Dedifferentiated amniotic fluid mesenchymal stem cell (primary cell): ENCODE data around the gene PCSK5.
A peak's percentile ranks its signal among the peaks of the same experiment; 100 is the strongest.
"Not testable (repeated sequence)": the region's sequence is repeated elsewhere in the genome, so short reads cannot be mapped to it uniquely, and the experiment has no call there.

ENCODE experiments used
- DNase-seq: peaks from one replicate; pipeline ENCODE4 v3.0.0-alpha.2; 2016; ENCODE audit errors: extremely low spot score

Gene PCSK5

GRCh38 chr9:75890472-75891276 lies at the start of gene PCSK5:
TSS of gene PCSK5 (plus strand) at chr9:75890673. CDS start at chr9:75891182, 509 bp downstream.
- peak; percentile 93 for DNase-seq

GRCh38 chr9:75844321-75844720 lies 46.2 kb upstream of the PCSK5 start:
- no peak for DNase-seq

GRCh38 chr9:75845806-75846205 lies 44.7 kb upstream of the PCSK5 start:
- no peak for DNase-seq

DNA sequence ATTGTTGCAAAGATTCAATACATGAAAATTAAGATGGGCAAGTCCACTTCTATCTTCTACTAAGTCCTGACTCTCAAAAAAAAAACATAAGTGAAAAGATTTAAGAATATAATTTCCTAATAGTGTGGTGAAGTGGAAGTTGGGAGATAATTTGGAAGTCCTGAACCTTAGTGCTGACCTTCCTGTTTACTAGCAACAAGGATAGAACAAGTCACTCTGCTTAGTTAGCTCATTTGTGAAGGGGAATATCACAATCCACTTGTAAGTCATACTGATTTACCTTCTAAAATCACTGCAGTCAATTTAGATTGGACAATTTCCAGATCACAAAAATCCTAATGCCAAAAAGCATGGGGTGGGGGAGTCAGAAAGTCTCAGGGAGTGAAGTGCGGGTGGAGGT lies 43.4 kb upstream of the PCSK5 start:
- DNase-seq, result no peak

- DNase-seq, result no peak
Observed at GRCh38 chr9:75850459-75851200, 39.8 kb upstream of the PCSK5 start.

DNA sequence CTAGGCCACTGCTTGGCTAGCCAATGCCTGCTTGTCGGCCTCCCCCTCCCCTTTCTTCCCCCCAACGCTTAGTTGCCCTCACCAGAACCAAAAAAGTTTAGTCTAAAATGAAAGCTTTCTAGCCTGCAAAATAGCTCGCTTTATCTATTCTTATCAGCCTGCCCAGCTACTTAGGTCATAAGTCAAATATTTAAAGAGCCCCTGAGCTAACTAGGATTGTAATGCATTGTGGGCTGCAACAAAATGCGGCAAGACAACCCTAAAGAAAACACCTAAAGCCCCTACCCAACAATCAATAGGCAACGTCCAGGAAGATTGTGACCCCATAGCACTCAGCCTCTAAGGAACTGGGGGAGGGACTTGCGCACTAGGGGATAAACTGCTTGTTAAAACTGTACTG lies 38.6 kb upstream of the PCSK5 start:
- no peak for DNase-seq

GRCh38 chr9:75852746-75853145 lies 37.7 kb upstream of the PCSK5 start:
- DNase-seq, result no peak

GRCh38 chr9:75855509-75855908 lies 35.0 kb upstream of the PCSK5 start:
- no peak for DNase-seq

- no peak for DNase-seq
Observed at GRCh38 chr9:75858497-75859092, 31.9 kb upstream of the PCSK5 start.

DNA sequence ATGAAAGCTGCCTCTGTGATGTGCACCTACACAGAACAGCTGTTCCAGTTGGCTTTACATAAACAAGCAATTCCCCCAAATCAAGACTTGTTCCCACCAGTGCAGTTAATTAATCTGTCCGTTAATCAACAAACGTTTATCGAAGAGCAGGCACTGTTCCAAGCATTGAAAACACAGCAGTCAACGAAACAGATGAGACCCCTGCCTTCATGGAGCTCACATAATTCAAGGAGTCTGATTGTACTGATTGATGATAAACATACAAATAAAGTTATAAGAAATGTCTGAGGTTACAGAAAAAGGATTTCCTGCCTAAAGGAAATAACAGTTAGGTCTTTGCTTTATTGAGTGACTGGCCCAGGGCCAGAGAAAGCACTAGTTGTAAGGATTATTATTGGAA lies 26.2 kb upstream of the PCSK5 start:
- DNase-seq, result no peak

- peak; percentile 58 for DNase-seq
Observed at GRCh38 chr9:75866273-75866871, 24.1 kb upstream of the PCSK5 start.

DNA sequence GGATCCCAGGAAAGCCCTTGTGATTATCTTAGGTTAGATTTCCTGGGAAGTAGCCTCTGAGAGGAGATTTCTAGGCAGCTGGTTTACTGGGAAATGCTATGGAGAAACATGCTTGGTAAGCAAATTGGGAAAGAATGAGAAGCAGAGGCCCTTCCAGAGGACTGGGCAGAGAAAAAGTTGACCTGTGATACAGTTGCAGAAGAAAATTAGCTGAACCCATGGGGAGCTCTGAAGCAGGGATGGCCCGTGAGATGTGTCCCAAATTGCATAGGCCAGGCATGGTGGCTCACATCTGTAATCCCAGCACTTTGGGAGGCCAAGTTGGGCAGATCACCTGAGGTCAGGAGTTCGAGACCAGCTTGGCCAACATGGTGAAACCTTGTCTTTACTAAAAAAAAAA lies 21.9 kb upstream of the PCSK5 start:
- not testable (repeated sequence) for DNase-seq

- DNase-seq, result no peak
Observed at GRCh38 chr9:75869236-75869635, 21.2 kb upstream of the PCSK5 start.

DNA sequence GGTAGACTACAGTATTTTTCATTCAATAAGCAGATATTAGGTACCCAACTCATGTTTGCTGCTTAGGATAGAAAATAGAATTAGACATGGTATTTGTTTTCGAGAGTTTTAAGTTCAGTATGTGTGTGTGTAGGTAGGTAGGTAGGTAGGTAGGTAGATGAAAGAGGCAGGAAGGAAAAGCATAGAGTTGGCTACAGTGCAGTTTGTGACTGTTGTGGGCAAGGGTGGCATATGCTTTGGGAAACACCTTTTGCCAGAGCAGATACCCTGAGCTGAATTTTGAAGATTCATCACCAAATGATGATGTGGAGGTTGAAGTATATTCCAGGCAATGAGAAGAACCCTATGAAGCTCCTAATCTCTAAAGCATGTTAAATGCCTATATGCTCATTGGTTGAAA lies 20.0 kb upstream of the PCSK5 start:
- no peak for DNase-seq

DNA sequence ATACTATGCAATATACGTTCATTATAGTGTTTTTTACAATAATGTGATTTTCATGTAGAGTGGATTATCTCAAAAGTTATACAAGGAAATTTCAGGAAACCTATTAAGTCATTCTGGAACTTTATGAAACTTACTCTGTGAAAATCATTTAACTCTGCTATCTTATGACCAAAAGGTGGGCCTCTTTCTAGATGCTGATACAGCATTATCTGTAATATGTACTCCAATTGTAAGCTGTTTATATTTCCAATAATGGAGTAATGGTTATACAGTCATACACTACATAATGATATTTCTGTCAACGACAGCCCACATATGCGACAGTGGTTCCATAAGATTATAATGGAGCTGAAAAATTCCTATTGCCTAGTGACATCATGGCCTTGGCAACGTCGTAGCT lies 18.8 kb upstream of the PCSK5 start:
- no peak for DNase-seq

- no peak for DNase-seq
Observed at GRCh38 chr9:75873712-75874111, 16.8 kb upstream of the PCSK5 start.

- no peak for DNase-seq
Observed at GRCh38 chr9:75876999-75877640, 13.4 kb upstream of the PCSK5 start.

DNA sequence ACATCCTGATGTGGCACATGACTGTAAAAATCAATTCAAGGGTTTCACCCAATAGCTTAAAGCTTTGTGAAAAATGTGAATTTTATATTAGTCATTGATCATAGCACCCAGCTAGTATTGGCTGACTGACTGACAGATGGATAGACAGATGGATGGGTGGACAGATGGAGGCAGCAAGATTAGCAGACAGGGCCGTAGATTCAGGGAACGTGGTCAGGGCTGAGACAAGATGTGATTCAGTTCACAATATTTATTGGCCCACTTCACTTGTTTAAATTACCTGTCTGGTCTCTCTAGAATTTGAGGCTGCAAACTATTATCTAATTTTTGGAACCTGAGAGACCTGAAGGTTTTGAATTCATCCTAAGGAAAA lies 12.0 kb upstream of the PCSK5 start:
- DNase-seq, result no peak

- DNase-seq, result peak; percentile 21
Observed at GRCh38 chr9:75880618-75881017, 9.9 kb upstream of the PCSK5 start.

DNA sequence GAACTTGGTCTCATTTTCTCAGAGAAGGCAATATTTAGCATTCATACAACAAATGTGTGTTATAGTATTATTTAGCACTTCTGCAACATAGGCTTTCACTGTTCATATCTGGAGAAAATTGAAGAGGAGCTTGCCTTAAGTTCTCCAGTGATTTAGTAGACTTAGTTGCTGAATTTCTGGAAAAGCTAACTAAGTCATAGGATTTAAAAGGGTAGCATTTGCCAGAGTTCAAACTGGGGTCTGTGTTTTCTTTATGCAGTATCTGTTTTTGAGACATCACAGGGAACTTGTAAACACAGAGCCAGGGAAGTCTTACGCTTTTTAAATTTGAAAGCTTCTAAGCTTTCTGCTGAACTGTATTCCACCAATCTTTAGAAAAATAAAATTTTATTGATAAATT lies 8.7 kb upstream of the PCSK5 start:
- DNase-seq, result no peak

DNA sequence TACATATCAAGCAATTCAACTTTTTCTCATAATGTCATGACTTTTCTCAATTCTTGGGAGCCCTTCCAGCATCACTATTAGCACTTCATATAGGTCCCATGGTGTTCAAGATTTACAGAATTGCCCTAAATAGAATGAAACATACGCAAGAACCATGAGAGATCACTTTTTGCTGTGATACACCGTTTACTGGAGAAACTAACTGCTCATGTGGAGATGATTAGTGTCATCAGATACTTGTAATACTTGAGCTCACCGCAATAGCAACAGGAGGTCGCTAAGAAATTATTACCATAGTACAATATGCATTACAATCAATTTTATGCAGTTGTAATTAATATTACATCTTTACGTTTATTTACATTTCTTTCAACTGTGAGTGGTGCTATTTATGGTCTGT lies 4.8 kb upstream of the PCSK5 start:
- DNase-seq, result no peak

GRCh38 chr9:75889577-75889976 lies 896 bp upstream of the PCSK5 start:
- no peak for DNase-seq
